Heart left ventricle (tissue), 16 donors: Measurements from ENCODE around the gene RAB8A. TPM values are rescaled to one million over a fixed set of nuclear protein-coding genes. Genes with fewer than 3 reads are reported as not detected.

Experiments
- ATAC-seq, 4 donors: fragments of 200-7000 bp; cut with Tn5 transposase; one replicate each; pipeline ENCODE4 v1.9.1; 2020 to 2022; ENCODE audit warnings: moderate library complexity in 4 of 4, mild to moderate bottlenecking in 3 of 4, moderate number of reproducible peaks in 1 of 4
- DNase-seq, 5 donors: peaks; one replicate each; pipeline ENCODE4 v3.0.0-alpha.2; 2020
- H3K27ac ChIP-seq, 12 donors: fragments of 200-600 bp; sonication (generic) in 4 of 12; one replicate each; pipeline versions ENCODE4 v1.5.0 to v1.8.0; 2016 to 2022; ENCODE audit warnings: mild to moderate bottlenecking in 2 of 12
- H3K27me3 ChIP-seq, 9 donors: fragments of 200-600 bp; sonication (generic) in 2 of 9; one replicate each; pipeline versions ENCODE4 v1.5.1 to v1.8.0; 2016 to 2022; ENCODE audit warnings: mild to moderate bottlenecking in 3 of 9
- H3K36me3 ChIP-seq, 9 donors: fragments of 200-600 bp; sonication (generic) in 2 of 9; one replicate each; pipeline versions ENCODE4 v1.5.0 to v1.8.0; 2018 to 2022; ENCODE audit warnings: mild to moderate bottlenecking in 2 of 9
- H3K4me1 ChIP-seq, 12 donors: fragments of 200-600 bp; sonication (generic) in 4 of 12; one replicate each; pipeline versions ENCODE4 v1.5.0 to v1.8.0; 2016 to 2022; ENCODE audit warnings: mild to moderate bottlenecking in 3 of 12
- H3K4me3 ChIP-seq, 12 donors: fragments of 200-600 bp; sonication (generic) in 4 of 12; one replicate each; pipeline versions ENCODE4 v1.5.0 to v1.8.0; 2017 to 2022; ENCODE audit warnings: mild to moderate bottlenecking in 9 of 12, moderate library complexity in 4 of 12
- H3K9me3 ChIP-seq, 12 donors: fragments of 200-600 bp; sonication (generic) in 4 of 12; one replicate each; pipeline versions ENCODE4 v1.5.0 to v1.8.0; 2016 to 2022; ENCODE audit warnings: mild to moderate bottlenecking in 1 of 12
- CTCF ChIP-seq, 12 donors: fragments of 200-600 bp; sonication (generic) in 4 of 12; IDR thresholded peaks; one replicate each; pipeline versions ENCODE4 v1.5.0 to v1.8.0; 2018 to 2022; ENCODE audit warnings: antibody characterized with exemption in 12 of 12, mild to moderate bottlenecking in 5 of 12
- POLR2A ChIP-seq, 2 donors: fragments of 450-650 bp; IDR thresholded peaks; one replicate each; pipeline ENCODE4 v1.6.1; 2017; ENCODE audit warnings: antibody characterized with exemption in 2 of 2, mild to moderate bottlenecking in 2 of 2, moderate library complexity in 2 of 2
- WGBS, 4 donors: extraction: QIAGEN DNeasy Blood & Tissue Kit in 2 of 4; methylation state at CpG; one replicate each; pipeline versions ENCODE4 v1.1.5 to v1.1.7; 2013 to 2018; 5-methylcytosine and 5-hydroxymethylcytosine counted together
- intact Hi-C, 10 donors: fragments of 100-400 bp; cut with DNase I; formaldehyde crosslinking; loops; one replicate each; pipeline versions ENCODE4 v1.11.1 to v1.14.2; 2022
- polyA plus RNA-seq, 2 donors: library from polyadenylated mRNA; stranded (reverse); fragments of 200-250 nt; gene quantifications; one replicate each; pipeline ENCODE4 v1.2.3, GENCODE V29; 2013
- total RNA-seq, 9 donors: library from RNA; depleted of rRNA in 2 of 9; stranded (reverse); fragments of >200 nt in 2 of 9; fragmentation: NEBNext Ultra II Directional in 3 of 9; extraction: Animal tissue kit (Norgen Biotek cat#: 25700) in 3 of 9; gene quantifications; one replicate each; pipeline versions ENCODE4 v1.1.0 to v1.2.4, GENCODE V29; 2016 to 2023
- donor health status: ischemic (EF 13 %, LVEDD 7.1; RV severe dilation, severe dysfunction).
- donor health status: healthy with polysubstance abuse.
- donor health status: DM: no; HTN: yes; CAD: no.
- donor health status: DM: no; HTN: no; CAD: no.
- donor health status: ischemic (EF 25% LVEDD 6.9; RV normal size, moderate dysfunction).
- donor health status: ischemic (EF 25% LVEDD 5.7; RV mildly dilated, moderate dysfunction).
- donor health status: healthy.
- donor health status: DM: yes; HTN: yes; CAD: no.
- donor health status: ischemic (EF 35%, LVEDD 5.7; RV mildly dilated, moderate dysfunction).
- donor health status: nonischemic (EF 11% LVEDD 7.7; RV severe dilation, severe dysfunction).
- donor health status: DM: yes; HTN: yes; CAD: no.
- donor health status: PGD.
- donor health status: ischemic (EF 29% LVEDD 5.4; RV normal size, mild dysfunction).
- donor health status: nonischemic (EF 23%, LVEDD 6.1; RV moderate dilation, normal function).

RAB8A gene
- total and polyA plus RNA-seq, 11 donors, result 7.8 to 53.7 (median 23.7) TPM

GRCh38 chr19:16160943-16161560 lies 49.4 kb downstream of the RAB8A start:
- intact Hi-C loops, result no loop called here
- WGBS, 4 donors, result 71 to 74% (median 73%) methylated on average over 14 of the region's 14 CpGs

GRCh38 chr19:16161840-16162239 lies 50.2 kb downstream of the RAB8A start:
- Histone ChIP-seq H3K4me1 (no peaks in the 10 kb centered on the region), H3K4me3 (no peak overlapping the region), H3K9me3 (no peaks in the 10 kb centered on the region), H3K27ac (no peak overlapping the region), H3K27me3 (peaks cover 0 to 4% (median 0%) of the 10 kb centered on the region in 9 donors), H3K36me3 (no peaks in the 10 kb centered on the region)
- ATAC-seq (no peak), DNase-seq (no peak)
- TF ChIP-seq POLR2A (IDR thresholded peaks at IDR 0.05), result no peak
- no peak for TF ChIP-seq CTCF (IDR thresholded peaks at IDR 0.05)
- WGBS, 4 donors, result 80 to 91% (median 82%) methylated on average over 3 of the region's 3 CpGs
- intact Hi-C loops, result no loop called here

More at GRCh38 chr19:16160943-16161560, 49.4 kb downstream of the RAB8A start:
- Histone ChIP-seq H3K36me3 (no peaks in the 10 kb centered on the region), H3K27ac (no peak overlapping the region), H3K4me1 (no peaks in the 10 kb centered on the region), H3K27me3 (no peaks in the 10 kb centered on the region), H3K9me3 (no peaks in the 10 kb centered on the region), H3K4me3 (no peak overlapping the region)
- DNase-seq, result no peak
- TF ChIP-seq POLR2A (IDR thresholded peaks at IDR 0.05), result no peak
- no peak for TF ChIP-seq CTCF (IDR thresholded peaks at IDR 0.05)
- no peak for ATAC-seq

- no peak overlapping the region for H3K27ac ChIP-seq
- WGBS, 4 donors, result 78 to 86% (median 81%) methylated on average over 13 of the region's 13 CpGs
These were observed 52.7 kb downstream of the RAB8A start for GRCh38 chr19:16164222-16164890.

More at GRCh38 chr19:16164222-16164890, 52.7 kb downstream of the RAB8A start:
- TF ChIP-seq CTCF (IDR thresholded peaks at IDR 0.05) (no peak), POLR2A (IDR thresholded peaks at IDR 0.05) (no peak)
- Histone ChIP-seq H3K9me3 (no peaks in the 10 kb centered on the region), H3K27me3 (peaks cover 0 to 4% (median 0%) of the 10 kb centered on the region in 9 donors), H3K36me3 (no peaks in the 10 kb centered on the region), H3K4me1 (no peaks in the 10 kb centered on the region), H3K4me3 (no peak overlapping the region)
- DNase-seq (no peak), ATAC-seq (no peak)
- intact Hi-C loops, result no loop called here
